ENCODE data around the gene TMEM250.
"Not testable (repeated sequence)": the region's sequence is repeated elsewhere in the genome, so short reads cannot be mapped to it uniquely, and the experiment has no call there.

The TMEM250 gene

GRCh38 chr9:136110082-136111061 is 8.3 kb downstream of the TMEM250 start:
- no peak for DNase-seq

- peak; percentile 95 for DNase-seq
Observed at GRCh38 chr9:136109351-136110081, 9.2 kb downstream of the TMEM250 start.

GRCh38 chr9:136108648-136109266 is 9.9 kb downstream of the TMEM250 start:
- no peak for DNase-seq

- DNase-seq, result peak; percentile 80
Observed at GRCh38 chr9:136107953-136108647, 10.6 kb downstream of the TMEM250 start.

- peak; percentile 80 for DNase-seq
Observed at GRCh38 chr9:136107155-136107952, 11.3 kb downstream of the TMEM250 start.

GRCh38 chr9:136105398-136106135 is 13.1 kb downstream of the TMEM250 start:
- DNase-seq, result no peak

- no peak for DNase-seq
Observed at GRCh38 chr9:136104916-136105315, 13.8 kb downstream of the TMEM250 start.

- DNase-seq, result no peak
Observed at GRCh38 chr9:136104488-136104800, 14.2 kb downstream of the TMEM250 start.

- peak; percentile 93 for DNase-seq
Observed at GRCh38 chr9:136103651-136104487, 14.8 kb downstream of the TMEM250 start.

GRCh38 chr9:136101615-136102074 is 17.0 kb downstream of the TMEM250 start:
- DNase-seq, result not testable (repeated sequence)

GRCh38 chr9:136100700-136101614 is 17.7 kb downstream of the TMEM250 start:
- DNase-seq, result no peak

- DNase-seq, result no peak
Observed at GRCh38 chr9:136099542-136099941, 19.1 kb downstream of the TMEM250 start.

GRCh38 chr9:136098844-136099243 is 19.8 kb downstream of the TMEM250 start:
- no peak for DNase-seq

- no peak for DNase-seq
Observed at GRCh38 chr9:136098210-136098609, 20.5 kb downstream of the TMEM250 start.

GRCh38 chr9:136096505-136097001 is 22.1 kb downstream of the TMEM250 start:
- no peak for DNase-seq

- DNase-seq, result no peak
Observed at GRCh38 chr9:136095070-136096058, 23.3 kb downstream of the TMEM250 start, which contains the start of gene NACC2. NACC2 (minus strand) TSS chr9:136095289; CDS start chr9:136050521, 44,768 bp downstream.

All from NCI-H2171 (cell line).